ENCODE results near the gene GRAMD1B. TPM values are rescaled to one million over a fixed set of nuclear protein-coding genes. Genes with fewer than 3 reads are reported as not detected.

Gene GRAMD1B
- total RNA-seq, 1 experiment from 2014 or later, result 1.2 TPM

DNA sequence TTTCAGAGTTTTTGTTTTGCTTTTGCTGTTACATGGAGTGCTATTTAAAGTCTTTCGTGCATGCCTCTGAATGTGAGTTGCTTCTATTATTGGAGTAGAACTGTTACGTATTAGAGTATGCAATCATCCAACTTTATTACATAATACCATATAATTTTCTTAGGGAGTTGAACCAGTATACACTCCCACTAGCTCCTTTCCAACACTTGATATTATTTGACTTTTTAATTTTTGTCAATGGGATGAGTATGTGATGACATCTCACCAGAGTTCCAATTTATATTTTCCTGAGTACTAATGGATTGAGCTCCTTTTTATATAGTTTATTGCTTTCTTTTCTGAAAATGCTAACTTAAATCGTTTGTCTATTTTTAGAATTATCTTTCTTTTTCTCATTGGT lies 90.9 kb downstream of the GRAMD1B start:
- H3K9me3 Mint-ChIP-seq (ENCODE audit: unreplicated experiment), result no peaks in the 10 kb centered on the region
- Histone ChIP-seq H3K36me3 (ENCODE audit: control insufficient read depth, insufficient read depth, low read length) (no peaks in the 10 kb centered on the region), H3K9me3 (no peaks in the 10 kb centered on the region), H3K4me3 (ENCODE audit: low read depth, low read length) (no peak overlapping the region), H3K27me3 (replicated peaks; ENCODE audit: control insufficient read depth, insufficient read depth, low read length) (peaks cover 8% of the 10 kb centered on the region), H3K4me1 (no peaks in the 10 kb centered on the region)
- TF ChIP-seq, protein P1, sequence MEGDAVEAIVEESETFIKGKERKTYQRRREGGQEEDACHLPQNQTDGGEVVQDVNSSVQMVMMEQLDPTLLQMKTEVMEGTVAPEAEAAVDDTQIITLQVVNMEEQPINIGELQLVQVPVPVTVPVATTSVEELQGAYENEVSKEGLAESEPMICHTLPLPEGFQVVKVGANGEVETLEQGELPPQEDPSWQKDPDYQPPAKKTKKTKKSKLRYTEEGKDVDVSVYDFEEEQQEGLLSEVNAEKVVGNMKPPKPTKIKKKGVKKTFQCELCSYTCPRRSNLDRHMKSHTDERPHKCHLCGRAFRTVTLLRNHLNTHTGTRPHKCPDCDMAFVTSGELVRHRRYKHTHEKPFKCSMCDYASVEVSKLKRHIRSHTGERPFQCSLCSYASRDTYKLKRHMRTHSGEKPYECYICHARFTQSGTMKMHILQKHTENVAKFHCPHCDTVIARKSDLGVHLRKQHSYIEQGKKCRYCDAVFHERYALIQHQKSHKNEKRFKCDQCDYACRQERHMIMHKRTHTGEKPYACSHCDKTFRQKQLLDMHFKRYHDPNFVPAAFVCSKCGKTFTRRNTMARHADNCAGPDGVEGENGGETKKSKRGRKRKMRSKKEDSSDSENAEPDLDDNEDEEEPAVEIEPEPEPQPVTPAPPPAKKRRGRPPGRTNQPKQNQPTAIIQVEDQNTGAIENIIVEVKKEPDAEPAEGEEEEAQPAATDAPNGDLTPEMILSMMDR (IDR thresholded peaks at IDR 0.05; ENCODE audit: insufficient read depth in 1 of 2, low read depth in 1 of 2, low read length in 1 of 2, severe bottlenecking in 1 of 2, unreplicated experiment in 1 of 2), result no peak
- no peaks in the 10 kb centered on the region for H3K36me3 Mint-ChIP-seq (ENCODE audit: insufficient read depth, unreplicated experiment)
- intact Hi-C loops (cut with micrococcal nuclease; ENCODE audit: unreplicated experiment), result no loop called here
- DNase-seq, result no peak
- POLR2A ChIA-PET, result no interaction called here
- no peaks in the 10 kb centered on the region for H3K4me1 Mint-ChIP-seq (ENCODE audit: low read depth, unreplicated experiment)
- CTCF ChIA-PET, result interaction anchor here (1.0 kb wide), 1 partner anchor 28 kb away, joined by 3 read pairs; no protein-coding TSS in a partner anchor
- H3K4me3 Mint-ChIP-seq (ENCODE audit: unreplicated experiment), result no peak overlapping the region
- BruUV-seq (replicated peaks), result no TSS peak
- no peak overlapping the region for H3K27ac Mint-ChIP-seq (ENCODE audit: unreplicated experiment)
- peaks cover 41% of the 10 kb centered on the region for H3K27me3 Mint-ChIP-seq (ENCODE audit: insufficient read depth, unreplicated experiment)

DNA sequence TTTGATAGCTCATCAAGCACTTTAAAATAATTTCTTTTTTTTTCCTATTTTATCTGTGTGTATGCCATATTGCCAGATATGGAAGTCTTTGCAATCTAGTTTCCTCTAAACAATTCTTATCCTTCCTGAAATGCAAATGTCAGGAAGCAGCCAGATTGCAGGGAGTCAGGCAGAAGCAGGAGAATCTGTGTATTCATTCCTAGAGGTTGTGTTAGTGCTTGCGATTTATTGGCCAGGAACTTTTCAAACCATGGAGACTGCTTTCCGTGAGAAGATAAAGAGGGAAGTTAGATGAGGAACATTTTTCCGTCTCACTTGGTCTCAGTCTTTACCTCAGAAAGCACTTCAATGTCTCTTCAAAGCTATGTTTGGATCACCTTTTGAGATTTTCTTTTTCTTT lies 91.9 kb downstream of the GRAMD1B start:
- H3K27me3 Mint-ChIP-seq (ENCODE audit: insufficient read depth, unreplicated experiment), result peaks cover 43% of the 10 kb centered on the region
- H3K4me3 Mint-ChIP-seq (ENCODE audit: unreplicated experiment), result no peak overlapping the region
- H3K9me3 Mint-ChIP-seq (ENCODE audit: unreplicated experiment), result no peaks in the 10 kb centered on the region
- Histone ChIP-seq H3K36me3 (ENCODE audit: control insufficient read depth, insufficient read depth, low read length) (no peaks in the 10 kb centered on the region), H3K27me3 (replicated peaks; ENCODE audit: control insufficient read depth, insufficient read depth, low read length) (peaks cover 8% of the 10 kb centered on the region), H3K4me3 (ENCODE audit: low read depth, low read length) (no peak overlapping the region), H3K4me1 (no peaks in the 10 kb centered on the region), H3K9me3 (no peaks in the 10 kb centered on the region)
- intact Hi-C loops (cut with micrococcal nuclease; ENCODE audit: unreplicated experiment), result no loop called here
- no peaks in the 10 kb centered on the region for H3K4me1 Mint-ChIP-seq (ENCODE audit: low read depth, unreplicated experiment)
- TF ChIP-seq, protein P1 (IDR thresholded peaks at IDR 0.05; ENCODE audit: insufficient read depth in 1 of 2, low read depth in 1 of 2, low read length in 1 of 2, severe bottlenecking in 1 of 2, unreplicated experiment in 1 of 2), result no peak
- CTCF ChIA-PET, result no interaction called here
- no TSS peak for BruUV-seq (replicated peaks)
- DNase-seq, result no peak
- H3K27ac Mint-ChIP-seq (ENCODE audit: unreplicated experiment), result no peak overlapping the region
- POLR2A ChIA-PET, result no interaction called here
- H3K36me3 Mint-ChIP-seq (ENCODE audit: insufficient read depth, unreplicated experiment), result no peaks in the 10 kb centered on the region

DNA sequence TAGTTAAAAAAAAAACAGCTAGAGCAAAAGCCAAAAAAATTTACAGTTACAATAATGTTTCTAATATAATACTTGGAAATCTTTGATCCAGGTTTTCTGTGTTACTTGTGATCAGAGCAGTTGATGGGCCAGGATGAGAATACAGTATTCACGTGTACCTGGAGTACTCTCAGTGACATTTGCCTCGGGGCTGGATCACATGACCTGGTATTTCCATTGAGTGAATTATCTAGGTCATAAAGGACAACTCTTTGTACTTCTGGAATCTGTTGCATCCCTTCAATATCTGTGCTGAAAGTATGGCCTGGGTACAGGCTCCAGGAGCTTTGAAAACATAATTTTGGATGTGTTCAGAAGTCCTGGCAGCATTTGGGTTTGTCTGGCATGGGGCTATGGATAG lies 93.5 kb downstream of the GRAMD1B start:
- no peaks in the 10 kb centered on the region for H3K36me3 ChIP-seq (ENCODE audit: control insufficient read depth, insufficient read depth, low read length)
- no peaks in the 10 kb centered on the region for H3K4me1 Mint-ChIP-seq (ENCODE audit: low read depth, unreplicated experiment)
- no peak for DNase-seq
- no peaks in the 10 kb centered on the region for H3K9me3 ChIP-seq
- no peaks in the 10 kb centered on the region for H3K9me3 Mint-ChIP-seq (ENCODE audit: unreplicated experiment)
- no peak overlapping the region for H3K27ac Mint-ChIP-seq (ENCODE audit: unreplicated experiment)
- H3K36me3 Mint-ChIP-seq (ENCODE audit: insufficient read depth, unreplicated experiment), result no peaks in the 10 kb centered on the region
- intact Hi-C loops (cut with micrococcal nuclease; ENCODE audit: unreplicated experiment), result no loop called here
- no peak overlapping the region for H3K4me3 ChIP-seq (ENCODE audit: low read depth, low read length)
- peaks cover 37% of the 10 kb centered on the region for H3K27me3 Mint-ChIP-seq (ENCODE audit: insufficient read depth, unreplicated experiment)
- ChIA-PET POLR2A (no interaction called here), CTCF (no interaction called here)
- H3K4me1 ChIP-seq, result no peaks in the 10 kb centered on the region
- TF ChIP-seq, protein P1 (IDR thresholded peaks at IDR 0.05; ENCODE audit: insufficient read depth in 1 of 2, low read depth in 1 of 2, low read length in 1 of 2, severe bottlenecking in 1 of 2, unreplicated experiment in 1 of 2), result no peak
- BruUV-seq (replicated peaks), result no TSS peak
- no peak overlapping the region for H3K4me3 Mint-ChIP-seq (ENCODE audit: unreplicated experiment)
- H3K27me3 ChIP-seq (replicated peaks; ENCODE audit: control insufficient read depth, insufficient read depth, low read length), result peaks cover 8% of the 10 kb centered on the region

Measured in Caco-2 (cell line).